ENCODE measurements around the gene MEDAG.

The MEDAG gene

GRCh38 chr13:30905932-30906383, at the start of gene MEDAG:
TSS of gene MEDAG (plus strand) at chr13:30906271. CDS start at chr13:30906516, 245 bp downstream.
- no peak for DNase-seq
- no peak for TF ChIP-seq GATA1 (IDR thresholded peaks at IDR 0.05; ENCODE audit: low read depth, low read length)
- no peak for TF ChIP-seq POLR2A (IDR thresholded peaks at IDR 0.05; ENCODE audit: low read length)

- TF ChIP-seq GATA1 (IDR thresholded peaks at IDR 0.05; ENCODE audit: low read depth, low read length), result no peak
- no peak for TF ChIP-seq POLR2A (IDR thresholded peaks at IDR 0.05; ENCODE audit: low read length)
These were observed 49.1 kb upstream of the MEDAG start for GRCh38 chr13:30857018-30857417.

GRCh38 chr13:30857636-30858035, 48.4 kb upstream of the MEDAG start:
- no peak for DNase-seq
- no peak for TF ChIP-seq GATA1 (IDR thresholded peaks at IDR 0.05; ENCODE audit: low read depth, low read length)

More at GRCh38 chr13:30857018-30857417, 49.1 kb upstream of the MEDAG start:
- DNase-seq, result no peak

- TF ChIP-seq GATA1 (IDR thresholded peaks at IDR 0.05; ENCODE audit: low read depth, low read length), result no peak
- no peak for DNase-seq
These were observed 46.7 kb upstream of the MEDAG start for GRCh38 chr13:30859326-30859725.

- TF ChIP-seq GATA1 (IDR thresholded peaks at IDR 0.05; ENCODE audit: low read depth, low read length), result no peak
- no peak for TF ChIP-seq POLR2A (IDR thresholded peaks at IDR 0.05; ENCODE audit: low read length)
These were observed 44.9 kb upstream of the MEDAG start for GRCh38 chr13:30861163-30861562.

GRCh38 chr13:30861836-30862467, 44.1 kb upstream of the MEDAG start:
- no peak for DNase-seq

More at GRCh38 chr13:30861163-30861562, 44.9 kb upstream of the MEDAG start:
- no peak for DNase-seq

GRCh38 chr13:30862707-30863106, 43.4 kb upstream of the MEDAG start:
- TF ChIP-seq POLR2A (IDR thresholded peaks at IDR 0.05; ENCODE audit: low read length) (no peak), GATA1 (IDR thresholded peaks at IDR 0.05; ENCODE audit: low read depth, low read length) (no peak)
- no peak for DNase-seq

More at GRCh38 chr13:30861836-30862467, 44.1 kb upstream of the MEDAG start:
- TF ChIP-seq GATA1 (IDR thresholded peaks at IDR 0.05; ENCODE audit: low read depth, low read length), result no peak

- no peak for DNase-seq
- TF ChIP-seq POLR2A (IDR thresholded peaks at IDR 0.05; ENCODE audit: low read length) (no peak), GATA1 (IDR thresholded peaks at IDR 0.05; ENCODE audit: low read depth, low read length) (no peak)
These were observed 42.8 kb upstream of the MEDAG start for GRCh38 chr13:30863231-30863630.

- TF ChIP-seq GATA1 (IDR thresholded peaks at IDR 0.05; ENCODE audit: low read depth, low read length) (no peak), POLR2A (IDR thresholded peaks at IDR 0.05; ENCODE audit: low read length) (no peak)
- no peak for DNase-seq
These were observed 42.3 kb upstream of the MEDAG start for GRCh38 chr13:30863796-30864195.

GRCh38 chr13:30864433-30865122, 41.5 kb upstream of the MEDAG start:
- DNase-seq, result no peak
- TF ChIP-seq GATA1 (IDR thresholded peaks at IDR 0.05; ENCODE audit: low read depth, low read length), result no peak
- TF ChIP-seq POLR2A (IDR thresholded peaks at IDR 0.05; ENCODE audit: low read length), result no peak

- DNase-seq, result peak; percentile 68 to 75
- TF ChIP-seq GATA1 (IDR thresholded peaks at IDR 0.05; ENCODE audit: low read depth, low read length) (no peak), POLR2A (IDR thresholded peaks at IDR 0.05; ENCODE audit: low read length) (no peak)
These were observed 40.7 kb upstream of the MEDAG start for GRCh38 chr13:30865123-30866049.

- no peak for DNase-seq
- no peak for TF ChIP-seq POLR2A (IDR thresholded peaks at IDR 0.05; ENCODE audit: low read length)
- TF ChIP-seq GATA1 (IDR thresholded peaks at IDR 0.05; ENCODE audit: low read depth, low read length), result no peak
These were observed 39.4 kb upstream of the MEDAG start for GRCh38 chr13:30866677-30867076.

- TF ChIP-seq POLR2A (IDR thresholded peaks at IDR 0.05; ENCODE audit: low read length), result no peak
- no peak for TF ChIP-seq GATA1 (IDR thresholded peaks at IDR 0.05; ENCODE audit: low read depth, low read length)
- DNase-seq, result no peak
These were observed 38.9 kb upstream of the MEDAG start for GRCh38 chr13:30867089-30867669.
